Prostate gland (tissue), 2 donors: ENCODE measurements around the gene LCE2D.

ENCODE experiments used
- POLR2A ChIP-seq: fragments of 450-650 bp; IDR thresholded peaks from one replicate; pipeline ENCODE4 v1.6.1; 2016; ENCODE audit warnings: antibody characterized with exemption, mild to moderate bottlenecking
- TF ChIP-seq, protein P1 (sequence below), 4 experiments: fragments of 200-600 bp in 2 of 4; fragments of 450-650 bp in 2 of 4; sonication (generic) in 2 of 4; IDR thresholded peaks; 1 replicate in 3 of 4; 2 replicates in 1 of 4; pipeline ENCODE4 v1.5.1; 2016 to 2019; ENCODE audit warnings: antibody characterized with exemption in 4 of 4, mild to moderate bottlenecking in 2 of 4, moderate library complexity in 2 of 4

DNA sequence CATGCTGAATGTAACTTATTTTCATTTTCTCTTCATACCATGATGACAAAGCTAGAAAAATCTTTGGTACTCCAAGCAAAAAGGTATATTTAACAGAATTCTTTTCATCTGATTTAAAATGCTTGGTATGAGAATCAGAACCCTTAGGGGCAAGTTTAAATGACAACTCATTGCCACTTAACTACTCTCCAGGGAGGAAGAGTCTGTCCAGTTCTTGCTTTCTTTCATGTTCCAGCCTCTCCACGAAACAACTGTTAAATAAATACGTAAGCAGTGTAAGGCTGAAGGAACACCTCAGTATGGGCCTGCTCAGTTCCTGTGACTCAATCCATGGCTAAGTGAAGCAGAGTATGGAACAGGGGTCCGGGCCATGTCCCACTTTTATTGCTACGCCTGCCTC lies 36.6 kb downstream of the LCE2D start:
- TF ChIP-seq, protein P1, sequence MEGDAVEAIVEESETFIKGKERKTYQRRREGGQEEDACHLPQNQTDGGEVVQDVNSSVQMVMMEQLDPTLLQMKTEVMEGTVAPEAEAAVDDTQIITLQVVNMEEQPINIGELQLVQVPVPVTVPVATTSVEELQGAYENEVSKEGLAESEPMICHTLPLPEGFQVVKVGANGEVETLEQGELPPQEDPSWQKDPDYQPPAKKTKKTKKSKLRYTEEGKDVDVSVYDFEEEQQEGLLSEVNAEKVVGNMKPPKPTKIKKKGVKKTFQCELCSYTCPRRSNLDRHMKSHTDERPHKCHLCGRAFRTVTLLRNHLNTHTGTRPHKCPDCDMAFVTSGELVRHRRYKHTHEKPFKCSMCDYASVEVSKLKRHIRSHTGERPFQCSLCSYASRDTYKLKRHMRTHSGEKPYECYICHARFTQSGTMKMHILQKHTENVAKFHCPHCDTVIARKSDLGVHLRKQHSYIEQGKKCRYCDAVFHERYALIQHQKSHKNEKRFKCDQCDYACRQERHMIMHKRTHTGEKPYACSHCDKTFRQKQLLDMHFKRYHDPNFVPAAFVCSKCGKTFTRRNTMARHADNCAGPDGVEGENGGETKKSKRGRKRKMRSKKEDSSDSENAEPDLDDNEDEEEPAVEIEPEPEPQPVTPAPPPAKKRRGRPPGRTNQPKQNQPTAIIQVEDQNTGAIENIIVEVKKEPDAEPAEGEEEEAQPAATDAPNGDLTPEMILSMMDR (IDR thresholded peaks at IDR 0.05), result no peak
- TF ChIP-seq POLR2A, result no peak
